HCT116 (cell line): ENCODE results near the gene ARRDC1.

Experiments used
- CEBPB ChIP-seq: IDR thresholded peaks from 2 replicates; pipeline ENCODE4 v1.6.1; 2012; ENCODE audit warnings: low read depth
- CTCF ChIP-seq, 3 experiments: fragments of 200-600 bp in 1 of 3; sonication (generic) in 1 of 3; IDR thresholded peaks in 2 of 3; conservative IDR thresholded peaks in 1 of 3; 2 replicates each; pipeline ENCODE4 v1.5.1; 2012 to 2017; ENCODE audit warnings: low read depth in 2 of 3, low read length in 2 of 3, antibody characterized with exemption in 1 of 3, borderline replicate concordance in 1 of 3, control low read depth in 1 of 3, mild to moderate bottlenecking in 1 of 3, mixed read lengths in 1 of 3, mixed run types in 1 of 3, moderate library complexity in 1 of 3; ENCODE audit not compliant: insufficient read depth in 1 of 3
- EGR1 ChIP-seq: IDR thresholded peaks from 2 replicates; pipeline ENCODE4 v1.6.1; 2012; ENCODE audit warnings: low read depth
- EZH2 ChIP-seq: fragments of 200-600 bp; sonication (generic); IDR thresholded peaks from 2 replicates; pipeline ENCODE4 v1.6.1; 2017; ENCODE audit warnings: antibody characterized with exemption, mixed run types
- EZH2phosphoT487 ChIP-seq: fragments of 200-600 bp; IDR thresholded peaks from 2 replicates; pipeline ENCODE4 v1.6.1; 2018; ENCODE audit warnings: antibody characterized with exemption, borderline replicate concordance
- FOSL1 ChIP-seq: IDR thresholded peaks from 2 replicates; pipeline ENCODE4 v1.6.1; 2012; ENCODE audit warnings: low read depth
- MAX ChIP-seq: IDR thresholded peaks from 2 replicates; pipeline ENCODE4 v1.6.1; 2012
- POLR2A ChIP-seq: IDR thresholded peaks from 2 replicates; pipeline ENCODE4 v1.7.0; 2011; ENCODE audit warnings: borderline replicate concordance; ENCODE audit not compliant: insufficient read depth, insufficient read length; ENCODE audit errors: extremely low read depth
- POLR2AphosphoS5 ChIP-seq: IDR thresholded peaks from 2 replicates; pipeline ENCODE4 v1.6.1; 2011; ENCODE audit warnings: mild to moderate bottlenecking, low read depth, low read length, moderate library complexity
- REST ChIP-seq: IDR thresholded peaks from 2 replicates; pipeline ENCODE4 v1.6.1; 2012; ENCODE audit warnings: low read depth
- SP1 ChIP-seq: IDR thresholded peaks from 2 replicates; pipeline ENCODE4 v1.6.1; 2012; ENCODE audit warnings: low read depth
- TCF7L2 ChIP-seq: IDR thresholded peaks from 2 replicates; pipeline ENCODE4 v1.7.0; 2011; ENCODE audit warnings: borderline replicate concordance, inconsistent platforms; ENCODE audit not compliant: insufficient read depth, insufficient read length; ENCODE audit errors: extremely low read depth

- TF ChIP-seq POLR2A (no peak), CTCF (IDR thresholded peaks at IDR 0.05 in 2 of 3, conservative IDR thresholded peaks at IDR 0.05 in 1 of 3; ENCODE audit: borderline replicate concordance in 1 of 3, insufficient read depth in 1 of 3, low read depth in 2 of 3, low read length in 2 of 3) (no peak), POLR2AphosphoS5 (no peak), EZH2phosphoT487 (no peak), SP1 (no peak), EGR1 (no peak), EZH2 (no peak), CEBPB (no peak), MAX (no peak), TCF7L2 (no peak), REST (no peak), FOSL1 (no peak)
These were observed 33.2 kb downstream of the ARRDC1 start for GRCh38 chr9:137638680-137639079.
